VCaP (cell line): Measurements from ENCODE around the gene SYNE3.
A peak's percentile ranks its signal among the peaks of the same experiment; 100 is the strongest.

Source experiments
- H3K27ac ChIP-seq: fragments of 450-650 bp; 2 replicates; pipeline ENCODE4 v1.5.1; 2017
- TF ChIP-seq, protein P1 (sequence below): fragments of 450-650 bp; conservative IDR thresholded peaks from 2 replicates; pipeline ENCODE4 v1.5.1; 2017; ENCODE audit warnings: mild to moderate bottlenecking, moderate library complexity

The SYNE3 gene

DNA sequence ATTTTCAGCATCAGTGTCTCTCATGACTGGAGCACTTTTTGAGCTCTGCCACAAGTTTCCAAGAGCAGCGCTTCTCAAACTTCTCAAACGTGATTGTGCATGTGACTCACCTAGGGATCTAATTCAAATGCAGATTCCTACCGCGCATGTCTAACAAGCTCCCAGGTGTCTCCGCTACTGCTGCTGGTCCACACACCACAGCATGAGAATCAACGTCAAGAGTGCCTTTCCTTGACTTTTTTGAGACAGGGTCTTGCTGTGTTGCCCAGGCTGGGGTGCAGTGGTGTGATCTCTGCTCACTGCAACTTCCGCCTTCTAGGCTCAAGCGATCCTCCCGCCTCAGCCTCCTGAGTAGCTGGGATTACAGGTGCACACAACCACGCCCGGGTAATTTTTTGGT lies 40.8 kb upstream of the SYNE3 start:
- TF ChIP-seq, protein P1, sequence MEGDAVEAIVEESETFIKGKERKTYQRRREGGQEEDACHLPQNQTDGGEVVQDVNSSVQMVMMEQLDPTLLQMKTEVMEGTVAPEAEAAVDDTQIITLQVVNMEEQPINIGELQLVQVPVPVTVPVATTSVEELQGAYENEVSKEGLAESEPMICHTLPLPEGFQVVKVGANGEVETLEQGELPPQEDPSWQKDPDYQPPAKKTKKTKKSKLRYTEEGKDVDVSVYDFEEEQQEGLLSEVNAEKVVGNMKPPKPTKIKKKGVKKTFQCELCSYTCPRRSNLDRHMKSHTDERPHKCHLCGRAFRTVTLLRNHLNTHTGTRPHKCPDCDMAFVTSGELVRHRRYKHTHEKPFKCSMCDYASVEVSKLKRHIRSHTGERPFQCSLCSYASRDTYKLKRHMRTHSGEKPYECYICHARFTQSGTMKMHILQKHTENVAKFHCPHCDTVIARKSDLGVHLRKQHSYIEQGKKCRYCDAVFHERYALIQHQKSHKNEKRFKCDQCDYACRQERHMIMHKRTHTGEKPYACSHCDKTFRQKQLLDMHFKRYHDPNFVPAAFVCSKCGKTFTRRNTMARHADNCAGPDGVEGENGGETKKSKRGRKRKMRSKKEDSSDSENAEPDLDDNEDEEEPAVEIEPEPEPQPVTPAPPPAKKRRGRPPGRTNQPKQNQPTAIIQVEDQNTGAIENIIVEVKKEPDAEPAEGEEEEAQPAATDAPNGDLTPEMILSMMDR, result no peak
- H3K27ac ChIP-seq, result no peak overlapping the region

GRCh38 chr14:95555053-95555452 lies 38.6 kb upstream of the SYNE3 start:
- TF ChIP-seq, protein P1, result no peak
- H3K27ac ChIP-seq, result no peak overlapping the region

GRCh38 chr14:95553141-95553540 lies 36.7 kb upstream of the SYNE3 start:
- TF ChIP-seq, protein P1, result no peak
- no peak overlapping the region for H3K27ac ChIP-seq

- TF ChIP-seq, protein P1, result no peak
- H3K27ac ChIP-seq, result no peak overlapping the region
Observed at GRCh38 chr14:95551435-95551834, 35.0 kb upstream of the SYNE3 start.

DNA sequence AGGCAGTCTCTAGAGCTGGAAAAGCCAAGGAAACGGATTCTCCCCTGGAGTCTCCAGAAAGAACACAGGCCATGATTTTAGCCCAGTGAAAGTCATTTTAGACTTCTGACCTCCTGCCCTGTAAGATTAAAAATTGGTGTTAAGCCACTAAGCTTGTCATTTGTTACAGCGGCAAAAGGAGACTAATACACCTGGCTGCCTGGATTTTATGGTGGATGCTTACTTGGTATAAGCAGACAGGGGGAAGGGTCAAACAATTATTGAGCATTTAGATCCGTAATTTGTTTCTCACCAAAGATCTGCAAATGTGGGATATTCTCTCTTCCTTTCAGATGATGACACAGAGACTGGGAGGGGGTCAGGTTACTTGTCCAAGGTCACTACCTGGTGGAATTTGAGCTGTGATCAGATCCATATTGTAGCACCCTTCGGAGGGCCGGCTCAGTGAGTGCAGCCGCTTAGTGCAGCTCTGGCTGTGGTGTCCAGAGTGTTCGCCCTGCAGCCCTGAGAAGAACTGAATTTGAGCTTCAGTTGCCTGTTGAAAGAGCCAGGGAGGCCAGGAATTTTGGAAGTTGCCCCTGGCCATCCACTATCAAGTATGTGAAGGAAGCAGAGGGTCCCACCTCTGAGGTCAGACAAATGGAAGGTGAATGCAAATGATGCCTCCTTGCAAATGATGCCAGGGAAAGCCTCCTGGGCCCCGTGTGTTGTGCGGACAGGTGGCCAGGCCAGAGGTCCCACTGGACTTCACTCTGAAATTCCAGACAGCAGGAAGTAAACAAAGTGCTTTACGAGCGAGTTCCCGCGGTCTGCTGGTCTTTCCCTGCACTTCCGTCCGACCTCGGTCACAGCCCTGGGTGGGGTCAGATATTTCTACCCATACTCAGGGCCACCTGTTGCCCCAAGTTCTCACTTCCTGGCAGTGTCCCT lies 33.5 kb upstream of the SYNE3 start:
- H3K27ac ChIP-seq, result peak overlapping the region; percentile 36
- TF ChIP-seq, protein P1, result no peak

DNA sequence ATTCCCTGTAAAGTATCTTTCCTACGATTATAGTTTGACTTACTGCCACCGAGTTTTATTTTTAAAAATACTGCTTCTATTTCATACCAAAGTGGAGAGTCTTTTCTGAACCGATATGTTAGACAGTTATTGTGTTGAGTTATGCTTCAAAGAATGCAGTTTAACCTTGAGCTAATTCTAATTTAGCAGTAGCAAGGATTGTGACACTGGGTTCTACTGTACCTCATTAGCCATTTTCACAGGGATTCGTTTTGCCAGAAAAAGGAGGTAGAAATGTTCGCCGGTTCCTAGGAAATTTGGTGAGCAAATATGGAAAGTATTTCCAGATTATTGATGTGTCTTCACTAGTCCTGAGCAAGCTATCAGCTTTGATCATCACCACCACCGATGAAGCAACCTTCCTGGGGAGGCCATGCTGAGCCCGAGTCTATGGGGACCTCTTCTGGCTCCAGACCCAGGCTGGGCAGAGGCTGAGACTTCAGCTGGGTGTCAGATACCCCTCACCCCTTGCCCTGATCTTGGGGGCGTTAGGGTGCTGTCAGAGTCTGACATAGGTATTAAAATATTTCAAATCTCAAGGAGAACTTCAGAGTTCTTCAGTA lies 32.0 kb upstream of the SYNE3 start:
- H3K27ac ChIP-seq, result no peak overlapping the region
- TF ChIP-seq, protein P1, result no peak

GRCh38 chr14:95547626-95548327 lies 31.3 kb upstream of the SYNE3 start:
- no peak overlapping the region for H3K27ac ChIP-seq
- TF ChIP-seq, protein P1, result no peak
